Measurements from ENCODE around the gene IST1. TPM values are rescaled to one million over a fixed set of nuclear protein-coding genes. Genes with fewer than 3 reads are reported as not detected.

IST1 gene
- total RNA-seq, 2 experiments from 2014 or later: 191 to 192 TPM

DNA sequence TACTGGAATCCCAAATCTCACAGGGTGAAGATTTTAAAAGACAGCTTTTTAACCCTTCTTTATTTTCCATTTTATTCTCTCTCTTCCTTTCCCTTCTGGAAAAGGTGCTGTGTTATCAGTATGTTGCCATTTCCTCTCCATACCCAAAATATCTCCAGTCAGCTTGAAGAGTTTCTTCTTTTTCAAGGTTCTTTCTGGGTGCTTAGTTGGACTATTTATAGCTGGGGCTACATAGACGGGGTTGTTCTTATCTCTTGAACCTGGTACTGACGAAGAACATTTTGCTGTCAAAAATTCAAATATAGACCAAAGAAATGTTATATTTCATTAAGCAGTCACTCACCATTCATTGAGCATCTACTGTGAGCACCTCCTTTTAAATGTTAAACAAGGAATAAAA is 48.6 kb downstream of the IST1 start:
- Mint-ChIP-seq H3K27ac (no peak overlapping the region), H3K4me1 (ENCODE audit: low read depth) (no peaks in the 10 kb centered on the region), H3K4me3 (no peak overlapping the region), H3K36me3 (no peaks in the 10 kb centered on the region), H3K27me3 (peaks cover 3% of the 10 kb centered on the region), H3K9me3 (no peaks in the 10 kb centered on the region)
- ChIA-PET POLR2A (no interaction called here), CTCF (no interaction called here)
- no peak for DNase-seq
- intact Hi-C loops (cut with micrococcal nuclease): no loop called here

DNA sequence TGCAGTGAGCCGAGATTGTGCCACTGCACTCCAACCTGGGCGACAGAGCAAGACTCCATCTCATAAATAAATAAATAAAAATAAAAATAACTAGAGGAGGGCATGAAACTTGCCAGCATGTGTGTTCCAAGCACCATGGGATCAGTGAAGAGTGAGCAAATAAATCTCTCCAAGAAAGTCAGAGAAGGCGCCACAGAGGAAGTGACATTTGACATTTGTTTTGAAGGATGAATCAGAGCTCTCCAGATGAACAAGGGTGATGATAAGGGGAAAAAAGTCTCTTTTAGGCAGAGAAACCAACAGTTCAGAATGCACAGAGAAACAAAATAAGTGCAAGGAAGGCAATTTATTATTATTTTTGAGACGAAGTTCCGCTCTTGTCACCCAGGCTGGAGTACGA is 50.3 kb downstream of the IST1 start:
- CTCF ChIA-PET: no interaction called here
- DNase-seq: no peak
- no peak overlapping the region for H3K27ac Mint-ChIP-seq

DNA sequence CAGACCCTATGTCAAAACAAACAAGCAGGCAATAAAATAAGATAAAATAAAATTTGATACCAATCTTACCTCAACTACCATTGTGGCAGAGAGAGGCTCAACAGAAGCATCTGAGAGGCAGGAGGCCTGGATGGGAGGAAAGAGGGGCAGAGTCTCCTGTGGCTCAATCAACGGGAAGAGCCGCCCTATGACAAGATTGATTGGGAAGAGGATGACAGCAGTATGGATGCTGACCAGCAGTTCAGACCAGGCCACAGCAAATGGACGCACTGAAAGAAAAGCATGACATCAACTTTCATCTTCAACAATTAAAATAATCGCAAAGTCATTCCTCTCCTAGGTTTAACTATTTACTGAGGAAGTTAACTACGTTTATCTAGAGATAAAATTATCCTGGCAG is 57.5 kb downstream of the IST1 start:
- DNase-seq: no peak
- H3K4me1 Mint-ChIP-seq (ENCODE audit: low read depth): peaks cover 11% of the 10 kb centered on the region
- H3K27ac Mint-ChIP-seq: no peak overlapping the region
- intact Hi-C loops (cut with micrococcal nuclease): no loop called here
- H3K27me3 Mint-ChIP-seq: peaks cover 2% of the 10 kb centered on the region
- ChIA-PET POLR2A (no interaction called here), CTCF (no interaction called here)
- no peaks in the 10 kb centered on the region for H3K36me3 Mint-ChIP-seq
- no peak overlapping the region for H3K4me3 Mint-ChIP-seq
- H3K9me3 Mint-ChIP-seq: no peaks in the 10 kb centered on the region

More for the DNA sequence above, 50.3 kb downstream of the IST1 start:
- Mint-ChIP-seq H3K4me3 (no peak overlapping the region), H3K9me3 (no peaks in the 10 kb centered on the region), H3K27me3 (peaks cover 3% of the 10 kb centered on the region), H3K4me1 (ENCODE audit: low read depth) (no peaks in the 10 kb centered on the region), H3K36me3 (no peaks in the 10 kb centered on the region)
- intact Hi-C loops (cut with micrococcal nuclease): no loop called here
- POLR2A ChIA-PET: no interaction called here

DNA sequence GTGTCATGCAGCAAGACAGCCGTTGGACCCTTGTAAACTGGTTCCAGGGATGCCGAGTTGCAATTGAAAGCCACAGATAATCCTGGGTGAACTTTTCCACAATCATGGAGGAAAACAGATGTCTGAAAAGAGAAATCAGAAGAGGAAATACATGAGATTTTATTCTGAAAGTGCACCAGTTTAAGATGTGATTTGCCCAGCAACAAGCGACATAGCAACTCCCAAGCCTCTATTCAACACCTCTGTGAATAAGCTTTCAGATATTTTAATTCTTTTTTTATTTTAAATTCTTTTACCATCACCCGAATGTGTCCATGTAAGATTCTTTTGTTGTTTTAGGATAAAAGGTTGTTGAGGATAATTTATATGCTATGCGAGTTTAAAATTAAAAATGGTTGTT is 58.8 kb downstream of the IST1 start:
- intact Hi-C loops (cut with micrococcal nuclease): no loop called here
- Mint-ChIP-seq H3K4me3 (no peak overlapping the region), H3K27ac (no peak overlapping the region), H3K9me3 (no peaks in the 10 kb centered on the region), H3K36me3 (no peaks in the 10 kb centered on the region), H3K4me1 (ENCODE audit: low read depth) (peaks cover 11% of the 10 kb centered on the region), H3K27me3 (peaks cover 2% of the 10 kb centered on the region)
- ChIA-PET CTCF (interaction anchor here (1.2 kb wide), 1 partner anchor 9 kb away, joined by 3 read pairs; no protein-coding TSS in a partner anchor), POLR2A (interaction anchor here (0.9 kb wide), 1 partner anchor 17 kb away, joined by 3 read pairs; no protein-coding TSS in a partner anchor)
- no peak for DNase-seq

DNA sequence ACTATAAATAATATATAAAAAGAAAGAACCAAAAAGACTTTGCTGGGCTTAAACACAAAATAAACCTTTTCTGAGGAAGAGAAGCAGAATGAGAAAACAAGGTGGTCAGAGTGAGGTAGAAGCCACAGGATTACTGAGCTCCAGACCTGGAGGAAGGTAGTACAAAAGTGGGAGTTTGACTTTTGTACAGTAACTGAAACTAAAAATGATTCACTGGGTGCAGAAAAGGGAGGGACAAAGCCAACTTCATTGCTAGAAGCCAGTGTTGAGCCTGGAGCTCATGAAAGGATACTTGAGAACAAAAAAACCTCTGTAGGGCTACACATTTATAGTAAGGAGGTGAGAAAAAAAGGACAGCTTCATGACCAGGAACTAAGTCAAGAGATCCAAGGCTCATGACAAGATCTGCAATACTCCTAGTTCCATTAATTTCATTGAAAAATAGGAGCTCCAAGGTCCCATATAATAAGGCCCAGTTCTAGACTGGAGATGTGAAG is 59.4 kb downstream of the IST1 start:
- CTCF ChIA-PET: interaction anchor here (1.2 kb wide), 1 partner anchor 8 kb away, joined by 3 read pairs; no protein-coding TSS in a partner anchor
- intact Hi-C loops (cut with micrococcal nuclease): no loop called here
- no peak overlapping the region for H3K4me3 Mint-ChIP-seq
- no peak overlapping the region for H3K27ac Mint-ChIP-seq
- peaks cover 11% of the 10 kb centered on the region for H3K4me1 Mint-ChIP-seq (ENCODE audit: low read depth)
- peaks cover 2% of the 10 kb centered on the region for H3K27me3 Mint-ChIP-seq
- no peaks in the 10 kb centered on the region for H3K9me3 Mint-ChIP-seq
- no peak for DNase-seq
- H3K36me3 Mint-ChIP-seq: no peaks in the 10 kb centered on the region
- POLR2A ChIA-PET: interaction anchor here (0.9 kb wide), 2 partner anchors 18 to 71 kb away, joined by 3 to 4 read pairs; partner anchors contain the start of gene ZNF821

DNA sequence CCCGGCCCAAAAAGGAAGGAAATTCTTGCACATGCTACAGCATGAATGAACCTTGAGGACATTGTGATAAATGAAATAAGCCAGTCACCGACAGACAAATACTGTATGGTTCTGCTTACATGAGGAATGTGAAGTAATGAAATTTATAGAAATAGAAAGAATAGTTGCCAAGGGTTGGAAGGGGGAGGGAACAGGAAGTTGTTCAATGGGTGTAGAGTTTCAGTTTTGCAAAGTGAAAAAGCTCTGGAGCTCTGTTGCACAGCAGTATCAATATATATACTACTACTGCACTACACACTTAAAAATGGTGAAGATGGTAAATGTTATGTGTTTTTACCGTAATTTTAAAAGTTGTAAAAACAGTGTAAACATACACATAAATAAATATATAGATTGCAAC is 61.2 kb downstream of the IST1 start:
- ChIA-PET CTCF (interaction anchor here (1.3 kb wide), 1 partner anchor 346 kb away, joined by 3 read pairs; no protein-coding TSS in a partner anchor), POLR2A (no interaction called here)
- Mint-ChIP-seq H3K27ac (no peak overlapping the region), H3K4me3 (no peak overlapping the region), H3K4me1 (ENCODE audit: low read depth) (peaks cover 11% of the 10 kb centered on the region), H3K9me3 (no peaks in the 10 kb centered on the region), H3K27me3 (peaks cover 2% of the 10 kb centered on the region), H3K36me3 (no peaks in the 10 kb centered on the region)
- DNase-seq: no peak
- intact Hi-C loops (cut with micrococcal nuclease): no loop called here

DNA sequence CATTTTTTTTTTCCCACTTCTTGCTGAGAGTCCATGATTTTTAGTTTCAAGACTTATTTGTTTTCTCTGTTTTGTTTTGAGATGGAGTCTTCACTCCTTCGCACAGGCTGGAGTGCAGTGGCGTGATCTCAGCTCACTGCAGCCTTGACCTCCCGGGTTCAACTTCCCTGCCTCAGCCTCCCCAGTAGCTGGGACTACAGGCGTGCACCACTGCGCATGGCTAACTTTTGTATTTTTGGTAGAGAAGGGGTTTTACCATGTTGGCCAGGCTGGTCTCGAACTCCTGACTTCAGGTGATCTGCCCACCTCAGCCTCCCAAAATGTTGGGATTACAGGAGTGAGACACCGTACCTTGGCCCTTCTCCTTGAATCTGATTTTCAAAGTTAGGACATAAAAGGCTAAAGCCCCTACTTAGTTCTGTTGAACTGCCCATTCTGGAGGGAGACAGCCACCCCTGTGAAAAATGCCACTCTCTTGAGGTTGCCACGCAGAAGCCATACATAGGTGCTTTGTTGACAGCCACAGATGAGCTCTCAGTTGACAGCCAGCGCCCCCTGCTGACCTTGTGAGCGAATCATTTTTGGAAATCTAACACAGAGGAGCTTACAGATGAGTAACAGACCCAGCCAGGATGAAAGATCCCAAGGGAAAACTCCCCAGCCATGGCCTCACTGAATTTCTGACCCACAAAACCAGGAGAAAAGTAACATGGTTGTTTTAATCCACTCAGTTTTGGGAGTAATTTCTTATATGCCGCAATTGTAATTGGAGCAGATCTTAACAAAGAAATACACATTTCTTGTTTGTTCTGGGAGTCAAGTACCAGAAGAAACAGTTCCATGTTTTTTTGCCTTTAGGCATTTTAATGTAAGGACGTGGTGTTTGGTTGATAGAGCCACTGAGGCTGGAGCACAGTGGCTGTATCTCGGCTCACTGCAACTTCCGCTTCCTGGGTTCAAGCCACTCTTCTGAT is 66.0 kb downstream of the IST1 start:
- ChIA-PET CTCF (interaction anchor here (0.6 to 3.9 kb wide), 54 partner anchors 8 to 549 kb away, joined by 3 to 33 read pairs (median 5); partner anchors contain the start of genes AP1G1, DHX38, IST1 and TXNL4B), POLR2A (interaction anchor here (0.6 kb wide), 1 partner anchor 206 kb away, joined by 3 read pairs; no protein-coding TSS in a partner anchor)
- intact Hi-C loops (cut with micrococcal nuclease): loop anchor here (1.0 to 10.0 kb wide), 4 partner anchors 79 to 396 kb away; no protein-coding TSS in a partner anchor
- H3K27me3 Mint-ChIP-seq: no peaks in the 10 kb centered on the region
- DNase-seq: peak; percentile 90
- no peaks in the 10 kb centered on the region for H3K36me3 Mint-ChIP-seq
- H3K4me1 Mint-ChIP-seq (ENCODE audit: low read depth): peaks cover 2% of the 10 kb centered on the region
- H3K27ac Mint-ChIP-seq: no peak overlapping the region
- no peak overlapping the region for H3K4me3 Mint-ChIP-seq
- no peaks in the 10 kb centered on the region for H3K9me3 Mint-ChIP-seq

DNA sequence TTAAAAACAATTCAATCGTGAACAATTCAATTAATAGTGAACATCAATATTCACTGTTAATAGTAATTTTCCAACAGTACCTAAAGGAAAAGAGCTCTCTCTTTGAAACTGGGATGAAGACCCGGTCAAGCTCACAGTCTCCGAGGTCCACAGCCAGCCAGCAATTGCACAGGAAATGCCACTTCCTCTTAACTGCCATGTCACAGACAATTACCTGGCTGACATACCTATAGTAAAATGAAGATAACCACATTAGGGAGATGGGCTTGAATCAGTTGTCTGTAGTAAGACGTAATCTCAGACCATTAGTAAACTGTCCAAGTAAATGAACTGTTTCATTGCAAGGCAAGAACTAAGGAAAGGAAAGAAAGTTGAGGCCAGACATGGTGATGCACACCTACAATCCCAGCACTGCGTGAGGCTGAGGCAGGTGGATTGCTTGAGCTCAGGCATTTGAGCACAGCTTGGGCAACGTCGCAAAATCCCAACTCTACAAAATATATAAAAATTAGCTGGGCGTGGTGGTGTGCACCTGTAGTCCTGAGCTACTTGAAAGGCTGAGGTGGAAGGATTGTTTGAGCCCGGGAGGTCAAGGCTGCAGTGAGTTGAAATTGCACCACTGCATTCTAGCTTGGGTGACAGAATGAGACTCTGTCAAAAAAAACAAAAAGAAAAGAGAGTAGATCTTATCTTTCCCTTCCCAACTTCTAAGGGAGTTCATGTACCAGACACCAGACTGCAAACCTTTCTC is 68.0 kb downstream of the IST1 start:
- DNase-seq: no peak
- POLR2A ChIA-PET: no interaction called here
- intact Hi-C loops (cut with micrococcal nuclease): loop anchor here (10.0 kb wide), 1 partner anchor 208 kb away; no protein-coding TSS in a partner anchor
- no peaks in the 10 kb centered on the region for H3K9me3 Mint-ChIP-seq
- CTCF ChIA-PET: interaction anchor here (0.9 to 3.9 kb wide), 3 partner anchors 9 to 552 kb away, joined by 3 to 33 read pairs (median 3); partner anchors contain the start of gene ZNF821
- no peaks in the 10 kb centered on the region for H3K4me1 Mint-ChIP-seq (ENCODE audit: low read depth)
- H3K36me3 Mint-ChIP-seq: no peaks in the 10 kb centered on the region
- H3K4me3 Mint-ChIP-seq: no peak overlapping the region
- H3K27ac Mint-ChIP-seq: no peak overlapping the region
- H3K27me3 Mint-ChIP-seq: no peaks in the 10 kb centered on the region

DNA sequence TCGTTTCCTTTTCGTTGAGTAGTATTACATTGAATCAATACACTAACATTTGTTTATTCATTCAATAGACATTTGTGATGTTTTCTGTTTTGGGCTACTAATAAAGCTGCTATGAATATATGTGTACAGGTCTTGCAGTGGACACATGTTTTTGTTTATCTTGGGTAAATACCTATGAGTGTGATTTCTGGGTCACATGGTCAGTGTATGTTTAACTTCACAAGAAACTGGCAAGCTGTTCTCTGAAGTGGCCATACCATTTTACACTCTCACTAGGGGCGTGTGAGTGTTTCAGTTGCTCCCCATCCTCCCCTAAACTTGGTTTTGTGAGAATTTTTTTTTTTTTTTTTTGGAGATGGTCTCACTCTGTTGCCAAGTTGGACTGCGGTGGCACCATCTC is 69.9 kb downstream of the IST1 start:
- ChIA-PET CTCF (no interaction called here), POLR2A (no interaction called here)
- Mint-ChIP-seq H3K36me3 (no peaks in the 10 kb centered on the region), H3K27me3 (no peaks in the 10 kb centered on the region), H3K9me3 (no peaks in the 10 kb centered on the region), H3K27ac (no peak overlapping the region), H3K4me3 (no peak overlapping the region), H3K4me1 (ENCODE audit: low read depth) (no peaks in the 10 kb centered on the region)
- no peak for DNase-seq
- intact Hi-C loops (cut with micrococcal nuclease): loop anchor here (10.0 kb wide), 1 partner anchor 210 kb away; no protein-coding TSS in a partner anchor

DNA sequence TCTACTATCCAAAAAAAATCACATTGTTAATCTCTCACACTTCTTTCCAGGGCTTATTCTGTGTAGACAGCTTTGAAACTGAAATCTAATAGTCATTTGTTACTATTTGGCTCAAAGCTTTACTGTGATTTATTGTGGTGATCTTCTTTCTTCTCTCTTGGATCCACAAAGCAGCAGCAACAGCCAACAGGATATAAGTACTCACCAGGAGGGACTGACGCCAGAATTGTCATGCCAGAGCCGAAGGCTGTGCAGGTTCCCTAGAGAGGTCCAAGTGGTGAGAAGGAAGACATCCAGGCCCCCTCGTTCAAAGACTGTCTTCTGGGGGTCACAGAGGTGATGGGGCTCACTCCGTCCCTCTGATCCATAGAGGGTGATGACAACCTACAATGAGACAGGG is 71.6 kb downstream of the IST1 start:
- no peaks in the 10 kb centered on the region for H3K36me3 Mint-ChIP-seq
- no peaks in the 10 kb centered on the region for H3K27me3 Mint-ChIP-seq
- CTCF ChIA-PET: no interaction called here
- H3K27ac Mint-ChIP-seq: no peak overlapping the region
- H3K4me1 Mint-ChIP-seq (ENCODE audit: low read depth): no peaks in the 10 kb centered on the region
- POLR2A ChIA-PET: no interaction called here
- H3K4me3 Mint-ChIP-seq: no peak overlapping the region
- intact Hi-C loops (cut with micrococcal nuclease): loop anchor here (10.0 kb wide), 1 partner anchor 212 kb away; no protein-coding TSS in a partner anchor
- H3K9me3 Mint-ChIP-seq: no peaks in the 10 kb centered on the region
- DNase-seq: no peak

DNA sequence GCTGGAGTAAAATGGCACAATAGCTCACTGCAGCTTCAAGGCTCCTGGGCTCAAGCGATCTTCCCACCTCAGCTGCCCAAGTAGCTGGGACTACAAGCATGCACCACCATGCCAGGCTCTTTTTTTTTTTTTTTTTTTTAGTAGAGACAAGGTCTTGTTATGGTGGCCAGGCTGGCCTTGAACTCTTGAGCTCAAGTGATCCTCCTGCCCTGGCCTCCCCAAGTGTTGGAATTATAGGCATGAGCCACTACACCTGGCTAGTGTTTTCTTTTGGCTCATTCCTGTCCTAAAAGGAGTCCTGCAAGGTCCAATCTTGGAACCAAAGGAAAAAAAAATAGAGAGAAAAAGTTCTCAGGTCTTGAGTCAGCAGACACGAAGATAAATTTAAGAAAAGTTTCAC is 74.0 kb downstream of the IST1 start:
- ChIA-PET CTCF (interaction anchor here (1.1 kb wide), 1 partner anchor 9 kb away, joined by 3 read pairs; no protein-coding TSS in a partner anchor), POLR2A (interaction anchor here (0.6 kb wide), 1 partner anchor 109 kb away, joined by 3 read pairs; no protein-coding TSS in a partner anchor)
- Mint-ChIP-seq H3K4me3 (no peak overlapping the region), H3K36me3 (no peaks in the 10 kb centered on the region), H3K9me3 (no peaks in the 10 kb centered on the region), H3K27ac (no peak overlapping the region), H3K27me3 (no peaks in the 10 kb centered on the region), H3K4me1 (ENCODE audit: low read depth) (no peaks in the 10 kb centered on the region)
- DNase-seq: no peak
- intact Hi-C loops (cut with micrococcal nuclease): loop anchor here (10.0 kb wide), 1 partner anchor 215 kb away; no protein-coding TSS in a partner anchor
